Aorta (tissue), 5 donors: ENCODE results near the gene FTO. TPM values are rescaled to one million over a fixed set of nuclear protein-coding genes. Genes with fewer than 3 reads are reported as not detected.
A peak's percentile ranks its signal among the peaks of the same experiment; 100 is the strongest.

ENCODE experiments used
- ATAC-seq: fragments of 200-7000 bp; cut with Tn5 transposase; one replicate; pipeline ENCODE4 v1.9.1; 2022; ENCODE audit warnings: moderate library complexity; ENCODE audit not compliant: low FRiP score
- DNase-seq, 2 donors: peaks; one replicate each; pipeline ENCODE4 v3.0.0-alpha.2; 2020
- H3K27ac ChIP-seq, 2 donors: one replicate each; pipeline ENCODE4 v1.5.1; 2013; ENCODE audit warnings: low read length in 2 of 2, mild to moderate bottlenecking in 2 of 2, moderate library complexity in 2 of 2, control low read depth in 1 of 2, inconsistent platforms in 1 of 2, low read depth in 1 of 2
- H3K27me3 ChIP-seq, 2 donors: one replicate each; pipeline ENCODE4 v1.6.1; 2013; ENCODE audit warnings: control low read depth in 1 of 2, low read length in 1 of 2, mild to moderate bottlenecking in 1 of 2, moderate library complexity in 1 of 2; ENCODE audit not compliant: insufficient read depth in 2 of 2, control insufficient read depth in 1 of 2
- H3K36me3 ChIP-seq, 2 donors: one replicate each; pipeline ENCODE4 v1.6.1; 2013; ENCODE audit warnings: control low read depth in 1 of 2, low read length in 1 of 2, mild to moderate bottlenecking in 1 of 2; ENCODE audit not compliant: insufficient read depth in 2 of 2, control insufficient read depth in 1 of 2
- H3K4me1 ChIP-seq, 2 donors: one replicate each; pipeline ENCODE4 v1.6.1; 2013; ENCODE audit warnings: low read length in 2 of 2, control low read depth in 1 of 2, mild to moderate bottlenecking in 1 of 2, moderate library complexity in 1 of 2; ENCODE audit not compliant: insufficient read depth in 2 of 2, control insufficient read depth in 1 of 2
- H3K4me3 ChIP-seq, 2 donors: one replicate each; pipeline ENCODE4 v1.5.1; 2013; ENCODE audit warnings: low read length in 2 of 2, control low read depth in 1 of 2, mild to moderate bottlenecking in 1 of 2
- H3K9me3 ChIP-seq: one replicate; pipeline ENCODE4 v1.6.1; 2013; ENCODE audit warnings: mild to moderate bottlenecking, low read length; ENCODE audit not compliant: control insufficient read depth
- WGBS, 2 donors: extraction: QIAGEN DNeasy Blood & Tissue Kit; methylation state at CpG; one replicate each; pipeline ENCODE4 v1.1.7; 2013; 5-methylcytosine and 5-hydroxymethylcytosine counted together
- intact Hi-C, 2 donors: fragments of 100-400 bp; cut with DNase I; formaldehyde crosslinking; loops; one replicate each; pipeline versions ENCODE4 v1.14.2 to v1.15.0; 2022
- polyA plus RNA-seq, 2 donors: library from polyadenylated mRNA; stranded (reverse); fragments of 200-250 nt; gene quantifications; one replicate each; pipeline ENCODE4 v1.2.3, GENCODE V29; 2013
- total RNA-seq, 2 donors: library from RNA; stranded (reverse); fragmentation: NEBNext Ultra II Directional; extraction: Animal tissue kit (Norgen Biotek cat#: 25700); gene quantifications; one replicate each; pipeline ENCODE4 v1.2.1, GENCODE V29; 2021
- donor health status: healthy with polysubstance abuse.
- donor health status: Bipolar disorder and iron deficiency.
- donor health status: DM: no; HTN: no; CAD: no.
- donor health status: DM: no; HTN: no; CAD: no.
- donor health status: DM: yes; HTN: yes; CAD: no.

Gene FTO
- total and polyA plus RNA-seq, 4 donors: 17.9 to 97.7 (median 55.6) TPM

- intact Hi-C loops: no loop called here
- H3K27ac ChIP-seq: no peak overlapping the region
- H3K4me1 ChIP-seq: peaks cover 2 to 19% of the 10 kb centered on the region in 2 donors
- no peaks in the 10 kb centered on the region for H3K36me3 ChIP-seq
- H3K27me3 ChIP-seq: no peaks in the 10 kb centered on the region
- no peak overlapping the region for H3K4me3 ChIP-seq
- no peak for ATAC-seq
- no peaks in the 10 kb centered on the region for H3K9me3 ChIP-seq
- whole genome bisulfite sequencing, 2 donors: 93 to 94% methylated on average over 4 of the region's 4 CpGs
- DNase-seq: no peak
Observed at GRCh38 chr16:53769185-53769584, 65.2 kb downstream of the FTO start.

- intact Hi-C loops: loop anchor here in 1 of 2 donors (10.0 kb wide), 2 partner anchors 125 to 515 kb away; partner anchors contain the start of gene IRX3
- ATAC-seq: no peak
- H3K4me1 ChIP-seq: peaks cover 3 to 20% of the 10 kb centered on the region in 2 donors
Observed at GRCh38 chr16:53769787-53770186, 65.8 kb downstream of the FTO start.

GRCh38 chr16:53770641-53771040 lies 66.7 kb downstream of the FTO start:
- Histone ChIP-seq H3K4me3 (no peak overlapping the region), H3K27me3 (no peaks in the 10 kb centered on the region), H3K4me1 (peaks cover 7 to 25% of the 10 kb centered on the region in 2 donors), H3K36me3 (no peaks in the 10 kb centered on the region), H3K27ac (no peak overlapping the region), H3K9me3 (no peaks in the 10 kb centered on the region)
- ATAC-seq: no peak
- DNase-seq: no peak
- intact Hi-C loops: loop anchor here in 1 of 2 donors (10.0 kb wide), 2 partner anchors 124 to 514 kb away; partner anchors contain the start of gene IRX3
- WGBS, 2 donors: 35 to 42% methylated on average over 4 of the region's 4 CpGs

More at GRCh38 chr16:53769787-53770186, 65.8 kb downstream of the FTO start:
- Histone ChIP-seq H3K36me3 (no peaks in the 10 kb centered on the region), H3K27ac (no peak overlapping the region), H3K4me3 (no peak overlapping the region), H3K27me3 (no peaks in the 10 kb centered on the region), H3K9me3 (no peaks in the 10 kb centered on the region)
- DNase-seq: no peak

GRCh38 chr16:53771655-53772497 lies 67.9 kb downstream of the FTO start:
- Histone ChIP-seq H3K9me3 (no peaks in the 10 kb centered on the region), H3K27me3 (no peaks in the 10 kb centered on the region), H3K27ac (no peak overlapping the region), H3K4me3 (no peak overlapping the region), H3K4me1 (peaks cover 6 to 22% of the 10 kb centered on the region in 2 donors), H3K36me3 (no peaks in the 10 kb centered on the region)
- no peak for DNase-seq
- intact Hi-C loops: loop anchor here in 1 of 2 donors (10.0 kb wide), 2 partner anchors 123 to 513 kb away; partner anchors contain the start of gene IRX3
- WGBS, 2 donors: 66 to 75% methylated on average over 9 of the region's 9 CpGs
- ATAC-seq: no peak

- Histone ChIP-seq H3K9me3 (no peaks in the 10 kb centered on the region), H3K4me3 (no peak overlapping the region), H3K27ac (no peak overlapping the region), H3K4me1 (peaks cover 5 to 20% of the 10 kb centered on the region in 2 donors), H3K27me3 (no peaks in the 10 kb centered on the region), H3K36me3 (no peaks in the 10 kb centered on the region)
- DNase-seq: no peak
- 37 to 38% methylated on average over 5 of the region's 5 CpGs for WGBS, 2 donors
- intact Hi-C loops: loop anchor here in 1 of 2 donors (10.0 kb wide), 2 partner anchors 122 to 512 kb away; partner anchors contain the start of gene IRX3
- peak; percentile 68 for ATAC-seq
Observed at GRCh38 chr16:53773150-53773846, 69.3 kb downstream of the FTO start.

GRCh38 chr16:53773881-53774280 lies 69.9 kb downstream of the FTO start:
- 54 to 59% methylated on average over 8 of the region's 8 CpGs for WGBS, 2 donors
- DNase-seq (no peak), ATAC-seq (no peak)
- no peak overlapping the region for H3K4me3 ChIP-seq
- no peak overlapping the region for H3K27ac ChIP-seq
- H3K4me1 ChIP-seq: peaks cover 5 to 15% of the 10 kb centered on the region in 2 donors
- H3K9me3 ChIP-seq: no peaks in the 10 kb centered on the region
- no peaks in the 10 kb centered on the region for H3K36me3 ChIP-seq
- intact Hi-C loops: loop anchor here in 1 of 2 donors (10.0 kb wide), 2 partner anchors 121 to 511 kb away; partner anchors contain the start of gene IRX3
- H3K27me3 ChIP-seq: no peaks in the 10 kb centered on the region

GRCh38 chr16:53775106-53775820 lies 71.3 kb downstream of the FTO start:
- no peak for DNase-seq
- Histone ChIP-seq H3K4me1 (peaks cover 5 to 12% of the 10 kb centered on the region in 2 donors), H3K27me3 (no peaks in the 10 kb centered on the region), H3K9me3 (no peaks in the 10 kb centered on the region), H3K36me3 (no peaks in the 10 kb centered on the region), H3K4me3 (no peak overlapping the region), H3K27ac (no peak overlapping the region)
- 86 to 92% methylated on average over 2 of the region's 2 CpGs for WGBS, 2 donors
- no peak for ATAC-seq
- intact Hi-C loops: loop anchor here in 1 of 2 donors (10.0 kb wide), 2 partner anchors 120 to 510 kb away; partner anchors contain the start of gene IRX3

- no peak overlapping the region for H3K27ac ChIP-seq
- WGBS, 2 donors: 48% methylated on average over 7 of the region's 7 CpGs
Observed at GRCh38 chr16:53775821-53776431, 72.0 kb downstream of the FTO start.

More at GRCh38 chr16:53775821-53776431, 72.0 kb downstream of the FTO start:
- DNase-seq (peak in 1 of 2 donors; percentile 55), ATAC-seq (peak; percentile 58)
- Histone ChIP-seq H3K4me1 (peaks cover 5 to 10% of the 10 kb centered on the region in 2 donors), H3K9me3 (no peaks in the 10 kb centered on the region), H3K36me3 (no peaks in the 10 kb centered on the region), H3K27me3 (no peaks in the 10 kb centered on the region), H3K4me3 (no peak overlapping the region)
- intact Hi-C loops: loop anchor here in 1 of 2 donors (10.0 kb wide), 2 partner anchors 119 to 509 kb away; partner anchors contain the start of gene IRX3
